DMS153 treated with DMSO at 0.1 percent for 48 hours (cell line): Measurements from ENCODE around the gene RABGAP1.

ENCODE experiments used
- DNase-seq: peaks from one replicate; lab custom pipeline; 2025; ENCODE audit not compliant: unreplicated experiment; lab: John Stamatoyannopoulos, UW

RABGAP1 gene

GRCh38 chr9:123080444-123080843 lies 139.6 kb downstream of the RABGAP1 start:
- no peak for DNase-seq

- no peak for DNase-seq
These were observed 141.0 kb downstream of the RABGAP1 start for GRCh38 chr9:123081824-123082223.

- no peak for DNase-seq
These were observed 142.9 kb downstream of the RABGAP1 start for GRCh38 chr9:123083680-123084079.

- no peak for DNase-seq
These were observed 143.4 kb downstream of the RABGAP1 start for GRCh38 chr9:123084256-123084655.

- DNase-seq = no peak
These were observed 145.1 kb downstream of the RABGAP1 start for GRCh38 chr9:123085916-123086315.

GRCh38 chr9:123087359-123087888 lies 146.6 kb downstream of the RABGAP1 start:
- no peak for DNase-seq

- no peak for DNase-seq
These were observed 148.2 kb downstream of the RABGAP1 start for GRCh38 chr9:123089040-123089439.

- no peak for DNase-seq
These were observed 149.0 kb downstream of the RABGAP1 start for GRCh38 chr9:123089790-123090189.

GRCh38 chr9:123090198-123090896 lies 149.5 kb downstream of the RABGAP1 start:
- no peak for DNase-seq

GRCh38 chr9:123090956-123091355 lies 150.1 kb downstream of the RABGAP1 start:
- DNase-seq = no peak

- no peak for DNase-seq
These were observed 150.6 kb downstream of the RABGAP1 start for GRCh38 chr9:123091459-123091858.

- DNase-seq = no peak
These were observed 152.3 kb downstream of the RABGAP1 start for GRCh38 chr9:123093141-123093540.

- DNase-seq = no peak
These were observed 156.2 kb downstream of the RABGAP1 start for GRCh38 chr9:123096987-123097386.

GRCh38 chr9:123097430-123098095 lies 156.7 kb downstream of the RABGAP1 start:
- DNase-seq = no peak

- no peak for DNase-seq
These were observed 157.3 kb downstream of the RABGAP1 start for GRCh38 chr9:123098096-123098459.

- DNase-seq = no peak
These were observed 158.2 kb downstream of the RABGAP1 start for GRCh38 chr9:123099042-123099441.

- DNase-seq = no peak
These were observed 158.7 kb downstream of the RABGAP1 start for GRCh38 chr9:123099548-123099947.

GRCh38 chr9:123102375-123103113 lies 161.7 kb downstream of the RABGAP1 start:
- DNase-seq = no peak

GRCh38 chr9:123104807-123105206 lies 164.0 kb downstream of the RABGAP1 start:
- DNase-seq = no peak

GRCh38 chr9:123105490-123105889 lies 164.7 kb downstream of the RABGAP1 start:
- DNase-seq = no peak

- no peak for DNase-seq
These were observed 166.9 kb downstream of the RABGAP1 start for GRCh38 chr9:123107639-123108285.
